Central memory CD8-positive, alpha-beta T cell (primary cell): ENCODE results near the gene SEPTIN10.
"Not testable (repeated sequence)": the region's sequence is repeated elsewhere in the genome, so short reads cannot be mapped to it uniquely, and the experiment has no call there.

Experiments
- ATAC-seq: fragments of 150-1000 bp; cut with Tn5 transposase; replicated peaks from 2 replicates; pipeline ENCODE4 v1.10.0; 2022; ENCODE audit warnings: mild to moderate bottlenecking, moderate FRiP score, moderate number of reproducible peaks; ENCODE audit not compliant: poor library complexity, severe bottlenecking; ENCODE audit errors: extremely low read depth
- DNase-seq, 2 donors: peaks; one replicate each; pipeline ENCODE4 v3.0.0; 2021; ENCODE audit warnings: low spot score in 2 of 2
- H3K27ac Mint-ChIP-seq: one replicate; pipeline ENCODE4 v1.8.0; 2022; ENCODE audit warnings: low read depth, mild to moderate bottlenecking, moderate library complexity, mixed read lengths
- H3K27me3 Mint-ChIP-seq: one replicate; pipeline ENCODE4 v1.8.0; 2022; ENCODE audit warnings: mixed read lengths
- H3K36me3 Mint-ChIP-seq: one replicate; pipeline ENCODE4 v1.8.0; 2022; ENCODE audit warnings: mild to moderate bottlenecking, moderate library complexity, mixed read lengths; ENCODE audit not compliant: insufficient read depth
- H3K4me1 Mint-ChIP-seq: one replicate; pipeline ENCODE4 v1.8.0; 2022; ENCODE audit warnings: mixed read lengths
- H3K4me3 Mint-ChIP-seq: one replicate; pipeline ENCODE4 v1.8.0; 2022; ENCODE audit warnings: mild to moderate bottlenecking, moderate library complexity, mixed read lengths
- H3K9me3 Mint-ChIP-seq: one replicate; pipeline ENCODE4 v1.8.0; 2022; ENCODE audit warnings: mixed read lengths

The SEPTIN10 gene

GRCh38 chr2:109582928-109583895 lies 30.6 kb downstream of the SEPTIN10 start:
- peaks cover 1% of the 10 kb centered on the region for H3K36me3 Mint-ChIP-seq
- H3K27me3 Mint-ChIP-seq: peaks cover 29% of the 10 kb centered on the region
- H3K4me3 Mint-ChIP-seq: no peak overlapping the region
- H3K27ac Mint-ChIP-seq: no peak overlapping the region
- no peaks in the 10 kb centered on the region for H3K9me3 Mint-ChIP-seq
- DNase-seq: no peak
- no peak for ATAC-seq
- H3K4me1 Mint-ChIP-seq: no peaks in the 10 kb centered on the region

GRCh38 chr2:109577630-109578029 lies 36.1 kb downstream of the SEPTIN10 start:
- not testable (repeated sequence) for H3K4me3 Mint-ChIP-seq, DNase-seq, H3K27ac Mint-ChIP-seq, H3K4me1 Mint-ChIP-seq, ATAC-seq, H3K9me3 Mint-ChIP-seq, H3K36me3 Mint-ChIP-seq
- peaks cover 42% of the 10 kb centered on the region for H3K27me3 Mint-ChIP-seq

GRCh38 chr2:109575373-109575772 lies 38.4 kb downstream of the SEPTIN10 start:
- H3K9me3 Mint-ChIP-seq: no peaks in the 10 kb centered on the region
- no peaks in the 10 kb centered on the region for H3K36me3 Mint-ChIP-seq
- no peaks in the 10 kb centered on the region for H3K4me1 Mint-ChIP-seq
- ATAC-seq (no peak), DNase-seq (no peak)
- H3K4me3 Mint-ChIP-seq: no peak overlapping the region
- H3K27ac Mint-ChIP-seq: no peak overlapping the region
- peaks cover 48% of the 10 kb centered on the region for H3K27me3 Mint-ChIP-seq

GRCh38 chr2:109563980-109564550 lies 49.7 kb downstream of the SEPTIN10 start:
- H3K9me3 Mint-ChIP-seq: no peaks in the 10 kb centered on the region
- H3K27me3 Mint-ChIP-seq: peaks cover 12% of the 10 kb centered on the region
- DNase-seq: no peak
- no peak overlapping the region for H3K27ac Mint-ChIP-seq
- H3K4me3 Mint-ChIP-seq: no peak overlapping the region
- no peaks in the 10 kb centered on the region for H3K4me1 Mint-ChIP-seq
- peaks cover 1% of the 10 kb centered on the region for H3K36me3 Mint-ChIP-seq
- no peak for ATAC-seq

GRCh38 chr2:109563288-109563687 lies 50.5 kb downstream of the SEPTIN10 start:
- no peak for DNase-seq
- H3K9me3 Mint-ChIP-seq: no peaks in the 10 kb centered on the region
- no peak for ATAC-seq
- H3K27me3 Mint-ChIP-seq: peaks cover 12% of the 10 kb centered on the region
- no peak overlapping the region for H3K4me3 Mint-ChIP-seq
- peaks cover 1% of the 10 kb centered on the region for H3K36me3 Mint-ChIP-seq
- H3K4me1 Mint-ChIP-seq: no peaks in the 10 kb centered on the region
- no peak overlapping the region for H3K27ac Mint-ChIP-seq

- Mint-ChIP-seq H3K27ac (no peak overlapping the region), H3K4me3 (no peak overlapping the region), H3K36me3 (peaks cover 1% of the 10 kb centered on the region), H3K27me3 (peaks cover 12% of the 10 kb centered on the region), H3K9me3 (no peaks in the 10 kb centered on the region), H3K4me1 (no peaks in the 10 kb centered on the region)
- ATAC-seq (no peak), DNase-seq (no peak)
Observed at GRCh38 chr2:109562421-109562820, 51.3 kb downstream of the SEPTIN10 start.

- Mint-ChIP-seq H3K9me3 (no peaks in the 10 kb centered on the region), H3K4me3 (no peak overlapping the region), H3K27ac (no peak overlapping the region), H3K36me3 (peaks cover 1% of the 10 kb centered on the region), H3K4me1 (no peaks in the 10 kb centered on the region), H3K27me3 (peaks cover 21% of the 10 kb centered on the region)
- DNase-seq (no peak), ATAC-seq (no peak)
Observed at GRCh38 chr2:109560265-109560664, 53.5 kb downstream of the SEPTIN10 start.

GRCh38 chr2:109558076-109558882 lies 55.5 kb downstream of the SEPTIN10 start:
- H3K27ac Mint-ChIP-seq: no peak overlapping the region
- H3K36me3 Mint-ChIP-seq: peaks cover 1% of the 10 kb centered on the region
- H3K27me3 Mint-ChIP-seq: peaks cover 21% of the 10 kb centered on the region
- no peaks in the 10 kb centered on the region for H3K4me1 Mint-ChIP-seq
- no peak overlapping the region for H3K4me3 Mint-ChIP-seq
- no peak for ATAC-seq
- DNase-seq: no peak
- H3K9me3 Mint-ChIP-seq: no peaks in the 10 kb centered on the region

- ATAC-seq: no peak
- Mint-ChIP-seq H3K27me3 (peaks cover 21% of the 10 kb centered on the region), H3K4me1 (no peaks in the 10 kb centered on the region), H3K27ac (no peak overlapping the region), H3K36me3 (peaks cover 1% of the 10 kb centered on the region), H3K9me3 (no peaks in the 10 kb centered on the region), H3K4me3 (no peak overlapping the region)
- DNase-seq: no peak
Observed at GRCh38 chr2:109557309-109557708, 56.5 kb downstream of the SEPTIN10 start.

GRCh38 chr2:109555346-109555900 lies 58.3 kb downstream of the SEPTIN10 start:
- peaks cover 1% of the 10 kb centered on the region for H3K36me3 Mint-ChIP-seq
- H3K4me1 Mint-ChIP-seq: no peaks in the 10 kb centered on the region
- no peak for DNase-seq
- no peak overlapping the region for H3K27ac Mint-ChIP-seq
- H3K9me3 Mint-ChIP-seq: no peaks in the 10 kb centered on the region
- no peak for ATAC-seq
- H3K4me3 Mint-ChIP-seq: no peak overlapping the region
- H3K27me3 Mint-ChIP-seq: peaks cover 18% of the 10 kb centered on the region

- Mint-ChIP-seq H3K27me3 (peaks cover 18% of the 10 kb centered on the region), H3K4me1 (no peaks in the 10 kb centered on the region), H3K36me3 (peaks cover 1% of the 10 kb centered on the region)
Observed at GRCh38 chr2:109554758-109555157, 59.0 kb downstream of the SEPTIN10 start.

GRCh38 chr2:109549016-109549590 lies 64.7 kb downstream of the SEPTIN10 start:
- Mint-ChIP-seq H3K36me3 (no peaks in the 10 kb centered on the region), H3K27me3 (peaks cover 20% of the 10 kb centered on the region), H3K9me3 (no peaks in the 10 kb centered on the region), H3K27ac (no peak overlapping the region), H3K4me1 (no peaks in the 10 kb centered on the region), H3K4me3 (no peak overlapping the region)
- ATAC-seq: no peak
- DNase-seq: no peak

More at GRCh38 chr2:109554758-109555157, 59.0 kb downstream of the SEPTIN10 start:
- DNase-seq (no peak), ATAC-seq (no peak)
- no peak overlapping the region for H3K27ac Mint-ChIP-seq
- no peak overlapping the region for H3K4me3 Mint-ChIP-seq
- no peaks in the 10 kb centered on the region for H3K9me3 Mint-ChIP-seq
